ENCODE results near the gene CBLN3. TPM values are rescaled to one million over a fixed set of nuclear protein-coding genes. Genes with fewer than 3 reads are reported as not detected.

The CBLN3 gene
- total RNA-seq, 4 donors from 2014 or later = 0.30 to 2.6 (median 0.93) TPM; not detected in 1

DNA sequence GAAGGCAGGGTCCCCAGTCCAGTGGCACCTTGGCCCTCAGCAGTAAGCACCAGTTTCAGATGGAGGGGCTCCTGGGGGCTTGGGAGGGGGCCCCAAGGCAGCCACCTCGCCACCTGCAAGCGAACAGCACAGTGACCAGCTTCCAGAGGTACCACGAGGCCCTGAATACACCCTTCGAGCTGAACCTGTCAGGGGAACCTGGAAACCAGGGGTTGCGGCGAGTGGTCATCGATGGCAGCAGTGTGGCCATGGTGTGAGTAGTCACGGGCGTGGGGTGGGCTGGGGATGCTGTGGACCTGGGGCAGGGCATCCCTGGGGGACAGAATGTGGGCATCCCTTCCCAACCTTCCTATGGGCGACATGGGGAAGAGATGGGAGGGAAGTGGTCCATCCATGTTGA is 19.5 kb downstream of the CBLN3 start:
- DNase-seq (ENCODE audit: low spot score in 2 of 2) = no peak
- peaks cover 4% of the 10 kb centered on the region for H3K4me1 ChIP-seq
- H3K4me3 ChIP-seq = no peak overlapping the region
- TF ChIP-seq, protein P1, sequence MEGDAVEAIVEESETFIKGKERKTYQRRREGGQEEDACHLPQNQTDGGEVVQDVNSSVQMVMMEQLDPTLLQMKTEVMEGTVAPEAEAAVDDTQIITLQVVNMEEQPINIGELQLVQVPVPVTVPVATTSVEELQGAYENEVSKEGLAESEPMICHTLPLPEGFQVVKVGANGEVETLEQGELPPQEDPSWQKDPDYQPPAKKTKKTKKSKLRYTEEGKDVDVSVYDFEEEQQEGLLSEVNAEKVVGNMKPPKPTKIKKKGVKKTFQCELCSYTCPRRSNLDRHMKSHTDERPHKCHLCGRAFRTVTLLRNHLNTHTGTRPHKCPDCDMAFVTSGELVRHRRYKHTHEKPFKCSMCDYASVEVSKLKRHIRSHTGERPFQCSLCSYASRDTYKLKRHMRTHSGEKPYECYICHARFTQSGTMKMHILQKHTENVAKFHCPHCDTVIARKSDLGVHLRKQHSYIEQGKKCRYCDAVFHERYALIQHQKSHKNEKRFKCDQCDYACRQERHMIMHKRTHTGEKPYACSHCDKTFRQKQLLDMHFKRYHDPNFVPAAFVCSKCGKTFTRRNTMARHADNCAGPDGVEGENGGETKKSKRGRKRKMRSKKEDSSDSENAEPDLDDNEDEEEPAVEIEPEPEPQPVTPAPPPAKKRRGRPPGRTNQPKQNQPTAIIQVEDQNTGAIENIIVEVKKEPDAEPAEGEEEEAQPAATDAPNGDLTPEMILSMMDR (IDR thresholded peaks at IDR 0.05) = no peak
- TF ChIP-seq EP300 (IDR thresholded peaks at IDR 0.05) (no peak), POLR2A (IDR thresholded peaks at IDR 0.05) (no peak), POLR2AphosphoS5 (IDR thresholded peaks at IDR 0.05) (no peak)
- 91% methylated on average over 8 of the region's 10 CpGs for WGBS
- H3K27me3 ChIP-seq = no peaks in the 10 kb centered on the region
- H3K36me3 ChIP-seq = peaks cover 60% of the 10 kb centered on the region
- no peaks in the 10 kb centered on the region for H3K9me3 ChIP-seq
- no peak overlapping the region for H3K27ac ChIP-seq

DNA sequence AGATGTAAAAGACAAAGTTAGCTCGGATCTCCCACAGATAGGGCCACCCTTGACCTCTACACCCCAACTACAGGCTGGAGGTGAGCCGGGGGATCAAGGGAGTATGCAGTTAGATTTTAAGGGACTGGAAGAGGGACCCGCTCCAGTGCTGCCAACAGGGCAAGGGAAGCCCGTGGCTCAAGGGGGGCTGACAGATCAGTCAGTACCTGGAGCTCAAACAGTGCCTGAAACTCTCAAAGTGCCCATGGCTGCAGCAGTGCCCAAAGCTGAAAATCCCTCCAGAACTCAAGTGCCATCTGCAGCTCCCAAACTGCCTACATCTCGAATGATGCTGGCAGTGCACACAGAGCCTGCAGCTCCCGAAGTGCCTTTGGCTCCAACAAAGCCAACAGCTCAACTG is 20.3 kb downstream of the CBLN3 start:
- Histone ChIP-seq H3K9me3 (no peaks in the 10 kb centered on the region), H3K27me3 (no peaks in the 10 kb centered on the region), H3K4me3 (no peak overlapping the region), H3K27ac (no peak overlapping the region), H3K36me3 (peaks cover 52% of the 10 kb centered on the region), H3K4me1 (peaks cover 4% of the 10 kb centered on the region)
- DNase-seq (ENCODE audit: low spot score in 2 of 2) = no peak
- WGBS = 71% methylated on average over 5 of the region's 6 CpGs
- TF ChIP-seq POLR2AphosphoS5 (IDR thresholded peaks at IDR 0.05) (no peak), POLR2A (IDR thresholded peaks at IDR 0.05) (no peak), EP300 (IDR thresholded peaks at IDR 0.05) (no peak)
- TF ChIP-seq, protein P1 (IDR thresholded peaks at IDR 0.05) = no peak

DNA sequence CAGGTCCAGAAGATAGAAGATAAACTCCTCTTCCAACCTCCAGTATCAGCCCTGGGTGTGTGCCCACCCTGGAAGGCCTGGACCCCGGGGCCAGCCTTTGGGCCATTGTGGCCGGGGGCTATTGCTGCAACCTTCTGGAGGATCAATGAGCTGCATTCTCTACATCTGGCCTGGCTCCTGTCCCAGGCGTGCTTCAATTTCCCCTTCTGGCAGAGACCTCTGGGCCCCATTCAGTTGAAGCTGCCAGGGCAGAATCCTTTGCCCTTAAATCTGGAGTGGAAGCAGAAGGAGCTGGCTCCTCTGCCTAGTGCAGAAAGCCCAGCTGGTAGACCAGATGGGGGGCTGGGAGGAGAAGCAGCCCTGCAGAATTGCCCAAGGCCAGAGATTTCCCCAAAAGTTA is 20.7 kb downstream of the CBLN3 start:
- Histone ChIP-seq H3K9me3 (no peaks in the 10 kb centered on the region), H3K27ac (no peak overlapping the region), H3K27me3 (no peaks in the 10 kb centered on the region), H3K36me3 (peaks cover 48% of the 10 kb centered on the region), H3K4me3 (no peak overlapping the region), H3K4me1 (peaks cover 6% of the 10 kb centered on the region)
- no peak for DNase-seq (ENCODE audit: low spot score in 2 of 2)
- WGBS = 64% methylated on average over 3 of the region's 3 CpGs
- no peak for TF ChIP-seq POLR2A (IDR thresholded peaks at IDR 0.05)
- TF ChIP-seq, protein P1 (IDR thresholded peaks at IDR 0.05) = no peak
- TF ChIP-seq POLR2AphosphoS5 (IDR thresholded peaks at IDR 0.05) = no peak
- no peak for TF ChIP-seq EP300 (IDR thresholded peaks at IDR 0.05)

DNA sequence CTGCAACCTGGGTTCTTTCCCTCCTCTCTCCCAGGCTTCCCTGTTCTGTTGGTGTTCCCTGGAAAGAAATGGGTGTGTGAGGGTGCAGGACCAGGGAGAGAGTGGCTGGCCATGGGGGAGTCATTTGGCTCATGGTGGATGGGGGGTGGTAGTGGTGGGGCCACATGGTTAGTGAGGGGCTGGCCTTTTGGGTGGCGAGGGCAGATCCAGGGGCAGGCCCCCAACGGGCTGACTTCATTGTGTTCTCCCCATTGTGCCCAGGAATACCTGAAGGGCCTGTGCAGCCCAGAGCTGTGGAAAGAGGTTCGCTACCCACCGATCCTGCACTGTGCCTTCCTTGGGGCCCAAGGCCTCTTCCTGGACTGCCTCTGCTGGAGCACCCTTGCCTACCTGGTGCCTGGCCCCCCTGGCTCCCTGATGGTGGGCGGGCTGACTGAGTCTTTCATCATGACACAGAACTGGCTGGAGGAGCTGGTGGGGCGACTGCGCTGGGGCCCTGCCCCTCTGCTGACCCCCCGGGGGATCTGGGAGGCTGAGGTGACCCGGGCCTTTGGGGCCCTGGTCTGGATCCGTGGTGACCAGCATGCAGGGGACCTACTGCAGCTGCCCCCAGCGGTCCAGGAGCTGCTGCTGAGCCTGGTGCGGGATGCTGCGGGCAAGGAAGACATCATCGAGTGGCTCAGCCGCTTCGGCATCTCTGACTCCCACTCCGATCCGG is 21.7 kb downstream of the CBLN3 start:
- WGBS = 98% methylated on average over 9 of the region's 18 CpGs

DNA sequence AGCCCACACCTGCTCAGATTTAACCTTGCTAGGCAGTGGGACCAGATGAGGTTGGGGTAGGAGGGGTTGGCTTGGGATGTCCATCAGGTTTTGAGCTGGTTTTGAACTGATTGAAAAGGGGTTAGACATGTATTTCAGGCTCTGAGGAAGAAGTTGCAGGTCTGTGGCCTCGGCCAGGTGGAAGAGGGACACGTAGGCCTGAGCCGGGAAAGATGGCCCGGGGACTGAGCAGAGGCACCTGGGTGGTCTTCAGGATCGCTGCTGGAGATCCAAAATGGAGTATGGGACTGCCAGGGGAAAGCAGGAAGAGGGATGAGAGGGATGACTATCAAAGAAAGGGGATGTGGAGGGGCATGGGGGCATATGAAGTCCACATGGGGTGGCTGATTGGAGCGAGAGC is 23.1 kb downstream of the CBLN3 start:
- H3K4me1 ChIP-seq = peaks cover 26% of the 10 kb centered on the region
- no peak for DNase-seq (ENCODE audit: low spot score in 2 of 2)
- H3K9me3 ChIP-seq = no peaks in the 10 kb centered on the region
- no peaks in the 10 kb centered on the region for H3K27me3 ChIP-seq
- WGBS = 89% methylated on average over 6 of the region's 6 CpGs
- H3K4me3 ChIP-seq = no peak overlapping the region
- no peak overlapping the region for H3K27ac ChIP-seq
- TF ChIP-seq, protein P1 (IDR thresholded peaks at IDR 0.05) = no peak
- TF ChIP-seq EP300 (IDR thresholded peaks at IDR 0.05) (no peak), POLR2A (IDR thresholded peaks at IDR 0.05) (no peak), POLR2AphosphoS5 (IDR thresholded peaks at IDR 0.05) (no peak)
- H3K36me3 ChIP-seq = peaks cover 35% of the 10 kb centered on the region

More for the DNA sequence above, 21.7 kb downstream of the CBLN3 start:
- no peaks in the 10 kb centered on the region for H3K9me3 ChIP-seq
- no peak for TF ChIP-seq POLR2AphosphoS5 (IDR thresholded peaks at IDR 0.05)
- no peak for TF ChIP-seq EP300 (IDR thresholded peaks at IDR 0.05)
- TF ChIP-seq POLR2A (IDR thresholded peaks at IDR 0.05) = no peak
- TF ChIP-seq, protein P1 (IDR thresholded peaks at IDR 0.05) = no peak
- no peaks in the 10 kb centered on the region for H3K27me3 ChIP-seq
- no peak overlapping the region for H3K27ac ChIP-seq
- H3K4me1 ChIP-seq = peaks cover 16% of the 10 kb centered on the region
- DNase-seq (ENCODE audit: low spot score in 2 of 2) = no peak
- no peak overlapping the region for H3K4me3 ChIP-seq
- H3K36me3 ChIP-seq = peaks cover 38% of the 10 kb centered on the region
